GM23338 (cell line): ENCODE measurements around the gene CYB5R4.

ENCODE experiments used
- EZH2 ChIP-seq: fragments of 200-600 bp; sonication (generic); IDR thresholded peaks from one replicate; pipeline ENCODE4 v1.8.0; 2017; ENCODE audit warnings: antibody characterized with exemption, mild to moderate bottlenecking, low read depth; ENCODE audit not compliant: unreplicated experiment
- EZH2phosphoT487 ChIP-seq: fragments of 200-600 bp; sonication (generic); IDR thresholded peaks from one replicate; pipeline ENCODE4 v1.8.1; 2018; ENCODE audit warnings: antibody characterized with exemption; ENCODE audit not compliant: unreplicated experiment
- NANOG ChIP-seq: IDR thresholded peaks from 2 replicates; pipeline ENCODE4 v1.6.1; 2016; ENCODE audit warnings: antibody characterized with exemption, borderline replicate concordance
- POLR2AphosphoS5 ChIP-seq: IDR thresholded peaks from 2 replicates; pipeline ENCODE4 v1.6.1; 2016; ENCODE audit warnings: antibody characterized with exemption, low read depth
- TF ChIP-seq, protein P1 (sequence below), 2 experiments: fragments of 200-600 bp in 1 of 2; sonication (generic) in 1 of 2; conservative IDR thresholded peaks; 2 replicates each; pipeline versions ENCODE4 v1.5.1 to v1.6.1; 2016 to 2017; ENCODE audit warnings: antibody characterized with exemption in 2 of 2, low read depth in 2 of 2, mild to moderate bottlenecking in 2 of 2, moderate library complexity in 1 of 2
- TF ChIP-seq, protein P2 (sequence below): IDR thresholded peaks from one replicate; pipeline ENCODE4 v1.6.1; 2018; ENCODE audit warnings: antibody characterized with exemption; ENCODE audit not compliant: unreplicated experiment

DNA sequence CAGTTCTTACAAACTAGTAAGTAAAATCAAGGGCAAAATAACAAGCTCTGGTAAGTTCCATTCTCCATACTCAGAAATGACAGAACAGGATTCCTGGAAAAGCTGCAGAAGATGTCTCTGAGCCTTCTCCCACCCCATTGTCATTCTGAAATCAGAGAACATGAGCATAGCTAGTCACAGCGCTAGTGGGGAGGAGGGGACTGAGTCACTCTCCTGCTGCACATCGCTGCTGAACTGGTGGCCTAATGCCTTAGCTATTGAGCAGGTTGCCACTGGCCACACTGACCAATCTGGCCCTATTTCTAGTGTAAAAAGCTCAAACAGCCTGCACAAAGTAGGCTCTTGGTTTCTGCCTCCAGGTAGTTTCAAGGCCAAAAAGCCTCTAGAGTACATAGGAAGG lies 32.4 kb upstream of the CYB5R4 start:
- TF ChIP-seq, protein P1, sequence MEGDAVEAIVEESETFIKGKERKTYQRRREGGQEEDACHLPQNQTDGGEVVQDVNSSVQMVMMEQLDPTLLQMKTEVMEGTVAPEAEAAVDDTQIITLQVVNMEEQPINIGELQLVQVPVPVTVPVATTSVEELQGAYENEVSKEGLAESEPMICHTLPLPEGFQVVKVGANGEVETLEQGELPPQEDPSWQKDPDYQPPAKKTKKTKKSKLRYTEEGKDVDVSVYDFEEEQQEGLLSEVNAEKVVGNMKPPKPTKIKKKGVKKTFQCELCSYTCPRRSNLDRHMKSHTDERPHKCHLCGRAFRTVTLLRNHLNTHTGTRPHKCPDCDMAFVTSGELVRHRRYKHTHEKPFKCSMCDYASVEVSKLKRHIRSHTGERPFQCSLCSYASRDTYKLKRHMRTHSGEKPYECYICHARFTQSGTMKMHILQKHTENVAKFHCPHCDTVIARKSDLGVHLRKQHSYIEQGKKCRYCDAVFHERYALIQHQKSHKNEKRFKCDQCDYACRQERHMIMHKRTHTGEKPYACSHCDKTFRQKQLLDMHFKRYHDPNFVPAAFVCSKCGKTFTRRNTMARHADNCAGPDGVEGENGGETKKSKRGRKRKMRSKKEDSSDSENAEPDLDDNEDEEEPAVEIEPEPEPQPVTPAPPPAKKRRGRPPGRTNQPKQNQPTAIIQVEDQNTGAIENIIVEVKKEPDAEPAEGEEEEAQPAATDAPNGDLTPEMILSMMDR (conservative IDR thresholded peaks at IDR 0.05; ENCODE audit: low read depth in 2 of 2) = no peak
- no peak for TF ChIP-seq POLR2AphosphoS5
- TF ChIP-seq, protein P2, sequence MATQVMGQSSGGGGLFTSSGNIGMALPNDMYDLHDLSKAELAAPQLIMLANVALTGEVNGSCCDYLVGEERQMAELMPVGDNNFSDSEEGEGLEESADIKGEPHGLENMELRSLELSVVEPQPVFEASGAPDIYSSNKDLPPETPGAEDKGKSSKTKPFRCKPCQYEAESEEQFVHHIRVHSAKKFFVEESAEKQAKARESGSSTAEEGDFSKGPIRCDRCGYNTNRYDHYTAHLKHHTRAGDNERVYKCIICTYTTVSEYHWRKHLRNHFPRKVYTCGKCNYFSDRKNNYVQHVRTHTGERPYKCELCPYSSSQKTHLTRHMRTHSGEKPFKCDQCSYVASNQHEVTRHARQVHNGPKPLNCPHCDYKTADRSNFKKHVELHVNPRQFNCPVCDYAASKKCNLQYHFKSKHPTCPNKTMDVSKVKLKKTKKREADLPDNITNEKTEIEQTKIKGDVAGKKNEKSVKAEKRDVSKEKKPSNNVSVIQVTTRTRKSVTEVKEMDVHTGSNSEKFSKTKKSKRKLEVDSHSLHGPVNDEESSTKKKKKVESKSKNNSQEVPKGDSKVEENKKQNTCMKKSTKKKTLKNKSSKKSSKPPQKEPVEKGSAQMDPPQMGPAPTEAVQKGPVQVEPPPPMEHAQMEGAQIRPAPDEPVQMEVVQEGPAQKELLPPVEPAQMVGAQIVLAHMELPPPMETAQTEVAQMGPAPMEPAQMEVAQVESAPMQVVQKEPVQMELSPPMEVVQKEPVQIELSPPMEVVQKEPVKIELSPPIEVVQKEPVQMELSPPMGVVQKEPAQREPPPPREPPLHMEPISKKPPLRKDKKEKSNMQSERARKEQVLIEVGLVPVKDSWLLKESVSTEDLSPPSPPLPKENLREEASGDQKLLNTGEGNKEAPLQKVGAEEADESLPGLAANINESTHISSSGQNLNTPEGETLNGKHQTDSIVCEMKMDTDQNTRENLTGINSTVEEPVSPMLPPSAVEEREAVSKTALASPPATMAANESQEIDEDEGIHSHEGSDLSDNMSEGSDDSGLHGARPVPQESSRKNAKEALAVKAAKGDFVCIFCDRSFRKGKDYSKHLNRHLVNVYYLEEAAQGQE = no peak
- TF ChIP-seq NANOG = no peak
- TF ChIP-seq EZH2 = no peak
- no peak for TF ChIP-seq EZH2phosphoT487
